ENCODE results near the gene MYBPC2.
"Not testable (repeated sequence)": the region's sequence is repeated elsewhere in the genome, so short reads cannot be mapped to it uniquely, and the experiment has no call there.

MYBPC2 gene

DNA sequence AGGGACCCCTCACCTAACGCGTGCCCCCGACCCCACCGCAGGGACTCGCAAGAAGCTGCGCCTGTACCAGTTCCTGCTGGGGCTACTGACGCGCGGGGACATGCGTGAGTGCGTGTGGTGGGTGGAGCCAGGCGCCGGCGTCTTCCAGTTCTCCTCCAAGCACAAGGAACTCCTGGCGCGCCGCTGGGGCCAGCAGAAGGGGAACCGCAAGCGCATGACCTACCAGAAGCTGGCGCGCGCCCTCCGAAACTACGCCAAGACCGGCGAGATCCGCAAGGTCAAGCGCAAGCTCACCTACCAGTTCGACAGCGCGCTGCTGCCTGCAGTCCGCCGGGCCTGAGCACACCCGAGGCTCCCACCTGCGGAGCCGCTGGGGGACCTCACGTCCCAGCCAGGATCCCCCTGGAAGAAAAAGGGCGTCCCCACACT lies 4.7 kb upstream of the MYBPC2 start:
- no peak for DNase-seq (ENCODE audit: low read depth in 2 of 2)

DNA sequence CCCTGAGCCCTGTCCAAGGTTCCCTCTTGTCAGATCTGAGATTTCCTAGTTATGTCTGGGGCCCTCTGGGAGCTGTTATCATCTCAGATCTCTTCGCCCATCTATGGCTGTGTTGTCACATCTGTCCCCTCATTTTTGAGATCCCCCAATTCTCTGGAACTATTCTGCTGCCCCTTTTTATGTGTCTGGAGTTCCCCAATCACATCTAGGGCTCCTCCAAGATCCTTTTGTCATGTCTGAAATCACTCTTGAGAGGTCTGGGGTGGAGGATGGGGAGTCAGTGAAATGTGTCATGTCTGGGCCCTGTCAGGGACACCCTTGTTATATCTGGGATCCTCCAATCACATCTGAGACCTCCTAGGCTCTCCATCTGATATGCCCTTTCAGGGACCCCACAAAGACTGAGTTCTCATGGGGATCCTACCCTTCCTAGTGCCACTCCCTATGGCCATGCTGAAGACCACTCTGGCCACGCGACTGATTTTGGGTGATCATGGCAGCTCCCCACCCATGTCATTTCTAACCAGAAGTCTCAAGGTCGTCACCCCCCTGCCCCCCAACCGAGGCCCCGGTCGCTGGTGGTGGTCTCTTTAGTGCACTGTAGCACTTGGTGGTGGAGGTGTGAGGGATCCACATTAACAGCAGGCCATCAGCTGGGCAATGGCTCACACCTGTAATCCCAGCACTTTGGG lies 3.8 kb upstream of the MYBPC2 start:
- no peak for DNase-seq (ENCODE audit: low read depth in 2 of 2)

DNA sequence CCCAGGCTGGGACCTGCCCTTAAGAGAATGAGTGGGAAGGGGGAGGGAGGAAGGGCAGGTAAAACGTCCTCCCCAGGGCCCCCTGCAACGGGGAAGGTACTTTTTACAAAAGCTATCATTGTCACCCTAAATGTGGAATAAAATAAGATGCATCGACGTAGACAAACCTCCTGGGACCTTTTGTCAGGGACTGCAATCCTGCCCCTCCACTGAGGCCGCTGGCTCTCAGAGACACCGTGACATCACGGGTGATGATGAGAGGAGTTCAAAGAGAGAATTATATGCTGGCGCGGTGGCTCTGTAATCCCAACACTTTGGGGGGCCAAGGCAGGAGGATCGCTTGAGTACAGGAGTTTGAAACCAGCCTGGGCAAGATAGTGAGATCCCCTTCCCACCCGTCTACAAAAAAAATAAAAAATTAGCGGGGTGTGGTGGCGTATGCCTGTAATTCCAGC lies 1.8 kb upstream of the MYBPC2 start:
- no peak for DNase-seq (ENCODE audit: low read depth in 2 of 2)

DNA sequence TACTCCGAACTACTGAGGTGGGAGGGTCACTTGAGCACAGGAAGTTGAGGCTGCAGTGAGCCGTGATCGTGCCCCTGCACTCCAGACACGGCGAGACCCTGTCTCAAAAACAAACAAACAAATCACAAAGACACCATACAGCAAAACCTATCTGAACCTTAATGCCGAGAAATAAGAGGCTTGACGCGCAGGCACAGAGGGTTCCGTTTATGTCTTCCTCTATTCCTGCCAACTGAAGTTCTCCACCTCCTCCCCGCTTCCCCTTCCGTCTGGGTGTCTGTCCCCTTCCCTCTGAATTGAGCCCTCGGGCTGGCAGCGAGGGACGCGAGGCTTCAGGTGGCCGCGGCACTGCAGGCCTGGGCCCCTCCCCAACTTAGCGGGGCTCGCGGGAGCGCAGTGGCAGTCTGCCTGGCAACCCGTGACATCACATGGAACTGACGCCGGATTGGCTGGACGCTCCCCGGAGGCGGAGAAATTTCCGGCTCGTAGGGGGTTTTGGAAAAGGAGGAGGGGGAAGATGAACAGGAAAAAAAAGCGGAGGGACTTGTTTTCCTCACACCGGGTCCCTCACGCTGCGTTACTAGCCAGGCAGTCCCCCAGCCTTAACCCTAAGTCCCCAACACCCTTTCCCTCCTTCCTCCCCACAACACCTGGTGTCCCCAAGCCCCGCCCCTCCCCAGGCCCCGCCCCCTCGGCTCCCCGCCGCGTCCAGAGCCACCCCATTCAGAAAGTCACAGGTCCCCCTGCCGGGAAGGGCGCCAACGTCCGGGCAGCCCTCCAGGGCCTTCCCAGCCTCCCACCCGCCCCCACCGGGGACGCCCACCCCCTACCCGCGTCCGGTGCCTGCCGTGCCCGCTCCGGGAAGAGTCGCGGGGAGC lies 1.1 kb upstream of the MYBPC2 start:
- peak; percentile 78 to 80 for DNase-seq (ENCODE audit: low read depth in 2 of 2)

DNA sequence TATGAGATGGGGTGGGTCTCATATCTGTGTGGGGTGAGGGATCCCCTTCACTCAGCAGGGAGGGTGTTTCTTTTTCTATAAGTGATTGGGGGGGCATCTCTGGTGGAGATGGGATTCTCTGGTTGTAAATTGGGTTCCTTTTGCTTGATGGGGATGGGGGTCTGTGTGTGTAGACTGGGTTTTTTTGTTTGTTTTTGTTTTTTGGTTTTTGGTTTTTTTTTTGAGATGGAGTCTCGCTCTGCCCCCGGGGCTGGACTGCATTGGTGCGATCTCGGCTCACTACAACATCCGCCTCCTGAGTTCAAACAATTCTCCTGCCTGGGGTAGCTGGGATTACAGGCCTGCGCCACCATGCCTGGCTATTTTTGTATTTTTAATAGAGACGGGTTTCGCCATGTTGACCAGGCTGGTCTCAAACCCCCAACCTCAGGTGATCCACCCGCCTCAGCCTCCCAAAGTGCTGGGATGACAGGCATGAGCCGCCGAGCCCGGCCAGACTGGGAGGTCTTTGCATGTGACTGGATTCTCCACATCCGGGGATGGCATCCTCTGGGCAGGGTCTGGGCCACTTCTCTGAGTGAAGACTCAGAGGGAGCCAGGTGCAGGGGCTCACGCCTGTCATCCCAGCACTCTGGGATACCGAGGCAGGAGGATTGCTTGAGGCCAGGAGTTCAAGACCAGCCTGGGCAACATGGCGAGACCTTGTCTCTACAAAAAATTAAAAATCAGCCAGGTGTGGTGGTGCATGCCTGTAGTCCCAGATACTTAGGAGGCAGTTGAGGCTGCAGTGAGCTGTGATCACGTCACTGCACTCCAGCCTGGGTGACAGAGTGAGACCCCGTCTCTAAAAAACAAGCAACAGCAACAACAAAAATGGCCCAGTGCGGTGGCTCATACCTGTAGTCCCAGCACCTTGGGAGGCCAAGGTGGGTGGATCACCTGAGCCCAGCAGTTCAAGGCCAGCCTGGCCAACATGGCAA lies 799 bp downstream of the MYBPC2 start:
- DNase-seq (ENCODE audit: low read depth in 2 of 2): no peak

GRCh38 chr19:50434525-50434924 lies 1.8 kb downstream of the MYBPC2 start:
- no peak for DNase-seq (ENCODE audit: low read depth in 2 of 2)

DNA sequence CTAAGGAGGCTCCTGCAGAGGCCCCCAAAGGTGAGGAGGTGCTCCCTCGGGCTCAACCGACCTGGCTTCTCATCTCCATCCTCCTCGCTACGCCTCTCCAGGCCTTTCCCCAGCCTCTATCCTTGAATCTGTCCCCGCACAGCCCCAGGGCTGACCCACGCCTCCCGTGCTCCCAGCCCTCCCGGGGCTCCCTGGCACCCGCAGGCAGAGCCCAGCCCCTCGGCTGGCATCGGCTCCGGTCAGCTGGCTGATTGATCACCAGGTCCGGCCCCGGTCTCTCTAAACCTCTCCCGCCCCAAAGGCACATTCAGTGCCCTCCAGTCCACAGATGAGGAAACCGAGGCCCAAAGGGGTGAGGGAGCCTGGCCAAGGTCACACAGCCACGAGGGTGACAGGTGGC lies 2.5 kb downstream of the MYBPC2 start:
- DNase-seq (ENCODE audit: low read depth in 2 of 2): no peak

- DNase-seq (ENCODE audit: low read depth in 2 of 2): no peak
Measured at GRCh38 chr19:50435627-50436026, 2.9 kb downstream of the MYBPC2 start.

DNA sequence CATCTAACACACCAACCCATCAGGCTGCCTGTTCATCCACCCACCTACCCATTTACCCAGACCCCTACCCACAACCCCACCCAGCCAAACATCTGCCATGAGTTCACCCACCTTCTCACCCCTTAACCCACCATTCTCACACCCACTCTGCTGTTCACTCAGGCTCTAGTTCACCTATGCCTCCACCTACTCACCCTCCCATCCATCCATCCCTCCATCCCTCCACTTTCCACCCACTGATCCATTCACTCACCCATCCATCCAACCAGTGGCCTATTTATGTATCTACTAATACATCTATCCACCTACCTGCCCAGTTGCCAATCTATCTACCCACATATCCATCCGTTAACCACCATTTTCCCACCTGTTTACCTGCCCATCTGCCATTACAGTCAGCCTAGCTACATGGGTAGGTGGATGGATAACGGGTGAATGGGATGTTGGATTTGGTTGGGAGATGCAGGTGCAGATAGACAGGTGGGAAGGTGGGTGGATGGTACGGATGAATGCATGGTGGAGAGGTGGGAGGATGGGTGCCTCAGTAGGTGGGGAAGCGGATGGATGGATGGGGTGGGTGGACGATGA lies 5.3 kb downstream of the MYBPC2 start:
- DNase-seq (ENCODE audit: low read depth in 2 of 2): no peak

- DNase-seq (ENCODE audit: low read depth in 2 of 2): not testable (repeated sequence)
Measured at GRCh38 chr19:50439130-50439529, 6.4 kb downstream of the MYBPC2 start.

DNA sequence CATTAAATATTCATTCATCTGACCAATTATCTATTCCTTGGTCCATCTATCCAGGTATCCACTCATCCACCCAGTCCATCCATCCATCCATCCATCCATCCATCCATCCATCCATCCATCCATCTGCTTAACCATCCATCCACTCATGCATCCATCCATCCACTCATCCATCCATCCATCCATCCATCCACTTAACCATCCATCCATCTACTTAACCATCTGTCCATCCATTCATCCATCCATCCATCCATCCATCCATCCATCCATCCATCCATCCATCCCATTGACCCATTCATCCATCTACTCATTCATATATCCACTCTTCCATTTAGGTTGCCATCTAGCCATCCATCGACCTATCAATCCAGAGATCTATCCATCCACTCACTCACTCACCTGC lies 11.4 kb downstream of the MYBPC2 start:
- DNase-seq (ENCODE audit: low read depth in 2 of 2): no peak

DNA sequence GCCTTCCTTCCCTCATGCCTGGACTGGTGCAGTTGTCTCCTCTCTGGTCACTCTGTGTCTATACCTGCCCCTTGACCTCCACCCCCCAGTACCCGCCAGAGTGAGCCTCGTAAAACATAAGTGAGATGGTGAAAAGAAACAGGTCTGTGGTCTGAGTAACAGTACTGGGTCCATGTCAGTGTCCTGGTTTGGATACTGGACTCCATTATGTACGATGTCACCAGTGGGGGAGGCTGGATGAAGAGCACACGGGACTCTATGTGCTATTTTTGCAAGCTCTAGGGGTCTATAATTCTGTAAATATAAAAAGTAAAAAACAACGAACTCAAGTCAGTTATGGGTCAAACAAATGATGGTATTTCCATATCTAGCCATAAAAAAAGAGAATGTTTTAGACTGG lies 14.4 kb downstream of the MYBPC2 start:
- DNase-seq (ENCODE audit: low read depth in 2 of 2): no peak

DNA sequence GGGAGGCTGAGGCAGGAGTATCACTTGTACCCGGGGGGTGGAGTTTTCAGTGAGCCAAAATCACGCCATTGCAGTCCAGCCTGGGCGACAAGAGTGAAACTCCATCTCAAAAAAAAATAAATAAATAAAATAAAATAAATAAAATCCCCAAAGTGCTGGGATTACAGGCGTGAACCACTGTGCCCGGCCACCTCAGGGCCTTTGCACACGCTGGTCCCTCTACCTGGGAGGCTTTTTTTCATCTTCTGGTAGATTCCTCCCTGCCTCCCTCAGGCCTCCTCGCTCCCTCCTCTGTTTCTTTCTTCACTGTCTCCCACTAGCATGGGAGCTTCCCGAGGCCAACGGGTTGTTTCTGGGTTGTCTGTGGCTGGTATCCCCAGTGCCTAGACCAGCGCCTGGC lies 15.1 kb downstream of the MYBPC2 start:
- DNase-seq (ENCODE audit: low read depth in 2 of 2): no peak

DNA sequence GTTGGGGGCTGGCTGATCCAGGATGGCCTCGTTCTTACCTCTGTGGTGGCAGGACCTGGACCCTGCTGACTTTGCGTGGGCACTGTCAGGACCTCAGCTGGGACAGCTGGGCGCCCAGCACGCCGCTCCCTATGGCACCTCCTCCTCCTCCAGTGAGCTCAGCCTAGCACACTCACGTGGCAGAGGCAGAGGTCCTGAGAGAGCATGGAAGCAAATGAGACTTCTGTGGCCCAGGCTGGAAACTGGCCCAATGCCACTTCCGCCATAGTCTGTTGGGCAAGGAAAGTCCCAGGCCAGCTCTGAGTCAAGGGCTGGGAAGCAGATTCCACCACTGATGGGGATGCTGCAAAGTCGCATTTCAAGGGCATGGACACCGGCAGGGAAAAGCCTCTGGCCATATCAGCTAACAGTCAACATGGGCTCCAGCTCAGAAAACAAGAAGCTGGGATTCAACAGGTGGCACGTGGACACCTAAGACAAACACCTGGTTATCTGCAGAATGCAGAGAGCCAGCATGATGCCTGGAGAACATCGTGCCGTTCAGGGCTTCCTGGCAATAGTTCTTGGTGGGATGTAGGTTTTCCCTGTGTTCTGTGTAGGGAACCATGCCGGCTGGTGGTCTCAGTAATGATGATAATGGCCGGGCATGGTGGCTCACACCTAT lies 16.7 kb downstream of the MYBPC2 start:
- DNase-seq (ENCODE audit: low read depth in 2 of 2): no peak

DNA sequence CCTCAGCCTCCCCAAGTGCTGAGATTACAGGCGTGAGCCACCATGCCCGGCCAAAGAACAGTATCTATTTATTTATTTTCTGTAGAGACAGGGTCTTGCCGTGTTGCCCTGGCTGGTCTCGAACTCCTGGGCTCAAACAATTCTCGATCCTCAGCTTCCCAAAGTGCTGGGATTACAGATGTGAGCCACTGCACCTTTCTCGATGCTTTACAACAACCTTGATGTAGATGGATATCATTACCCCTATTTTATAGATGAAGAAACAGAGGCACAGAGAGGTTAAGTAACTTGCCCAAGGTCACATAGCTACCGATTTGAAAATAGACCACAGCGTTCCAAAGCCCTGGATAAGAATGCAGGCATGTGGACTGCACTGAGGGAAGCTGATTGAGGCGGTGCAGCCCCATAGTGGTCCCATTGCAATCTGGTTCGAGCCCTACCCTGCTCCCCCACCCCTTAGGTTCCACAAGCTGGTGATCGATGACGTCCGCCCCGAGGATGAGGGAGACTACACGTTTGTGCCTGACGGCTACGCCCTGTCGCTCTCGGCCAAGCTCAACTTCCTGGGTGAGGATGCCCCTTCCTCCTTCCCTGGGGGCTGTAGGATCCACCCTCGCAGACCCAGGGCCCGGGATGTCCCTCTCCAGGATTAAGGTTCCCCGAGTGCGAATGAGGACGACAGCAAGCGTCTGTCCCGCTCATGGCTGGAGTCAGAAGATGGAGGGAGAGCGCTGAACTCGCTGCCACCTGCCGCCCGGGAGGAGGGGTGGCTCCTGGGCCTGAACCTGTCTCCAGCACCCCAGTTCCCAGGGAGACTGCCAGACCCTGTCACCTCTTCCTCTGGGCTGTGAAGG lies 17.9 kb downstream of the MYBPC2 start:
- DNase-seq (ENCODE audit: low read depth in 2 of 2): no peak

GRCh38 chr19:50451223-50451534 lies 18.5 kb downstream of the MYBPC2 start:
- DNase-seq (ENCODE audit: low read depth in 2 of 2): no peak

DNA sequence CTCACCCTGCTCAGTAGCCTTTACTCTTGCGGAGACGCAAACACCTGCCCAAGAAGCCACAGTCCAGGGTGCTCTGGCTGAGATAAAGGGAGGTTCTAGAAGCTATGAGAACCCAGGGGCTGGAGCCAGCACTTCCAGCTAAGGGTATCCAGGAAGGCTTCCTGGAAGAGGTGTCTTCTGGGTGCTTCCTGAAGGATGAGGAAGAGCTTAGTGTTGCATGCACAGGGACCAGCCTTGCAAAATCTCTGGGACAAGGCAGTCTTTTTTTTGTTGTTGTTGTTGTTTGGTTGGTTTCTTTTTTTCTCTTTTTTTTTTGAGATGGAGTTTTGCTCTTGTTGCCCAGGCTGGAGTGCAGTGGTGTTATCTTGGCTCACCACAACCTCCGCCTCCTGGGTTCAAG lies 20.6 kb downstream of the MYBPC2 start:
- no peak for DNase-seq (ENCODE audit: low read depth in 2 of 2)

DNA sequence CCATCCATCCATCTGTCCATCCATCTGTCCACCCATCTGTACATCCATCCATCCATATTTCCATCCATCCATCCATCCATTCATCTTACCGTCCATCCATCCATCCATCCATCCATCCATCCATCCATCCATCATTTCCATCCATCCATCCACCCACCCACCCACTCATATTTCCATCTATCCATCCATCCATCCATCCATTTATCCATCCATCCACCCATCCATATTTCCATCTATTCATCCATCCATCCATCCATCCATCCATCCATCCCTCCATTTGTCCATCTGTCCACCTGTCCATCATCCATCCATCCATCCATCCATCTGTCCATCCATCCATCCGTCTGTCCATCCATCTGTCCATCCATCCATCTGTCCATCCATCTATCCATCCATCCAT lies 23.3 kb downstream of the MYBPC2 start:
- no peak for DNase-seq (ENCODE audit: low read depth in 2 of 2)

DNA sequence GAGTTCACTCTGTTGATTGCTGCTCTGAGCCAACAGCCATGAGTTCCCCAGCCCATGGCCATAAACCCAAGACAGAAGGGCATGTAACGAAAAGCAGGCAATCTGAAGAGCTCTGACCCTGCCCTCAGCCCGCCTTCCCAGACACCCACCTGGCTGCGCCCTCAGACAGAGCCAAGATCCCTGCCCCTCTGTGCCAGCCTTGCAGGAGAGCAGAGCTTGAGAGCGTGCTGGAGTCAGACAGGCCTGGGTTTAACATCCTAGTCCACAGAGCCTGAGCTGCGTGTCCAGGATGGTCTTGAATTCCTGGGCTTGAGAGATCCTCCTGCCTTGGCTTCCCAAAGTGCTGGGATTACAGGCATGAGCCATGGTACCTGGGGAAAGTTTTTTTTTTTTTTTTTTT lies 24.6 kb downstream of the MYBPC2 start:
- no peak for DNase-seq (ENCODE audit: low read depth in 2 of 2)

GRCh38 chr19:50458396-50459066 lies 25.8 kb downstream of the MYBPC2 start:
- DNase-seq (ENCODE audit: low read depth in 2 of 2): no peak
